NB4 (cell line): Measurements from ENCODE around the gene DAZL.

Experiments
- CTCF ChIP-seq: IDR thresholded peaks from one replicate; pipeline ENCODE4 v1.5.1; 2012; ENCODE audit warnings: low read depth, low read length
- MYC ChIP-seq: IDR thresholded peaks from 2 replicates; pipeline ENCODE4 v1.6.1; 2011; ENCODE audit warnings: low read depth, low read length
- POLR2A ChIP-seq: IDR thresholded peaks from 2 replicates; pipeline ENCODE4 v1.6.1; 2011; ENCODE audit warnings: mild to moderate bottlenecking; ENCODE audit not compliant: insufficient read length; ENCODE audit errors: extremely low read depth

DNA sequence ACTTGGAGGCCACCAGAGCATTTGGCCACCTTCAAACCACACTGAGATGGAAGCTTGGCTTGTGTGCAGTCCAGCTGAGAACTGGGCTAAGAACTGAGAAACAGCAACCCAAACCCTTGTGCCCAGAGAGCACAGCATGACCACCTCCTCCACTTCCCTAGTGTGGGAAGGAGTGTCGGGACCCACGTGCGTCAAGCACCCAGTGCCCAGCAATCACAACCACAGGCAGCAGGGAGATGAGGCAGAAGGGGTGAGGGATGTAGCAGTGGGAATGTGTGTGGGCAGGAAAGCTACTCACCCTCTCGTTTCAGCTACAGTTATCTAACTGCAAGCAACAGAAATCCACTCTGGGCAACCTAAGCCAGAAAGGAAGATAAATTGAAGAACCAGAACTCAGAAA, 66.7 kb downstream of the DAZL start:
- TF ChIP-seq POLR2A (no peak), CTCF (no peak), MYC (no peak)
